HepG2 (cell line): Measurements from ENCODE around the gene TRPM1. TPM values are rescaled to one million over a fixed set of nuclear protein-coding genes. Genes with fewer than 3 reads are reported as not detected.

Source experiments
- ATAC-seq: fragments of 200-7000 bp; cut with Tn5 transposase; 3 replicates; pipeline ENCODE4 v1.9.1; 2020; ENCODE audit warnings: mild to moderate bottlenecking, moderate library complexity
- BruUV-seq: library from RNA; stranded (reverse); fragments of 400-500 nt; replicated peaks from 2 replicates; lab custom pipeline; 2021; lab: Mats Ljungman, UMichigan
- CTCF ChIA-PET: fragments of 300-600 bp; formaldehyde crosslinking; extraction: SDS; loops from one replicate; lab custom pipeline; 2021; ENCODE audit warnings: low total read pairs, inconsistent platforms, low intra/inter-chr PET ratio; lab: Yijun Ruan, JAX
- POLR2A ChIA-PET: fragments of 350-600 bp; sonication (Branson Sonifier 250); formaldehyde crosslinking; loops from one replicate; lab custom pipeline; 2020; ENCODE audit warnings: antibody characterized with exemption, inconsistent platforms; lab: Yijun Ruan, JAX
- DNase-seq: peaks from one replicate; pipeline ENCODE4 v3.0.0-alpha.2; 2015; ENCODE audit warnings: low spot score
- FAIRE-seq: peaks from 3 replicates; lab custom pipeline; 2011; peaks lifted over from hg19 to GRCh38; lab: Jason Lieb, UNC
- H2AFZ ChIP-seq: one replicate; pipeline ENCODE4 v1.6.1; 2011; ENCODE audit warnings: low read length, inconsistent platforms
- H3K27ac ChIP-seq: fragments of 300-600 bp; 3 replicates; pipeline ENCODE4 v1.8.0; 2011; ENCODE audit warnings: mixed run types, mild to moderate bottlenecking, mixed read lengths, low read length, inconsistent platforms; ENCODE audit not compliant: insufficient read depth; ENCODE audit errors: extremely low read length
- H3K27me3 ChIP-seq, 2 experiments: fragments of 200-600 bp in 1 of 2; 2 replicates in 1 of 2; 3 replicates in 1 of 2; pipeline versions ENCODE4 v1.6.0 to v1.8.0; 2011; ENCODE audit warnings: low read length in 2 of 2, mild to moderate bottlenecking in 2 of 2, moderate library complexity in 2 of 2, inconsistent platforms in 1 of 2; ENCODE audit not compliant: insufficient read depth in 2 of 2, control insufficient read depth in 1 of 2
- H3K36me3 ChIP-seq, 2 experiments: fragments of 200-600 bp in 1 of 2; replicated peaks in 1 of 2; 2 replicates in 1 of 2; 3 replicates in 1 of 2; pipeline versions ENCODE4 v1.5.1 to v1.8.0; 2011; ENCODE audit warnings: low read length in 2 of 2, inconsistent platforms in 1 of 2; ENCODE audit not compliant: insufficient read depth in 2 of 2, control insufficient read depth in 1 of 2
- H3K4me1 ChIP-seq: 2 replicates; pipeline ENCODE4 v1.5.1; 2012; ENCODE audit warnings: low read length, inconsistent platforms; ENCODE audit not compliant: insufficient read depth
- H3K4me2 ChIP-seq: 2 replicates; pipeline ENCODE4 v1.6.0; 2011; ENCODE audit warnings: low read depth, low read length, inconsistent platforms
- H3K4me3 ChIP-seq, 3 experiments: fragments of 200-600 bp in 1 of 3; sonication (generic), shearing (Covaris generic) in 1 of 3; replicated peaks in 1 of 3; 2 replicates each; pipeline ENCODE4 v1.5.1; 2011 to 2016; ENCODE audit warnings: low read length in 3 of 3, inconsistent platforms in 2 of 3, low read depth in 2 of 3, mild to moderate bottlenecking in 2 of 3, control low read depth in 1 of 3, mixed read lengths in 1 of 3; ENCODE audit not compliant: insufficient read depth in 1 of 3
- H3K79me2 ChIP-seq: one replicate; pipeline ENCODE4 v1.6.1; 2011; ENCODE audit warnings: low read length, inconsistent platforms; ENCODE audit not compliant: insufficient read depth
- H3K9ac ChIP-seq: 2 replicates; pipeline ENCODE4 v1.6.0; 2011; ENCODE audit warnings: mild to moderate bottlenecking, low read depth, low read length, inconsistent platforms; ENCODE audit not compliant: insufficient read depth
- H3K9me3 ChIP-seq: 2 replicates; pipeline ENCODE4 v1.5.1; 2012; ENCODE audit warnings: mild to moderate bottlenecking, low read length
- H4K20me1 ChIP-seq: 2 replicates; pipeline ENCODE4 v1.6.0; 2011; ENCODE audit warnings: inconsistent platforms, mild to moderate bottlenecking, low read length, moderate library complexity; ENCODE audit not compliant: insufficient read depth
- AGO2 ChIP-seq: fragments of 200-400 bp; formaldehyde crosslinking; optimal IDR thresholded peaks from 2 replicates; pipeline ENCODE3; 2017; ENCODE audit warnings: mild to moderate bottlenecking, low read depth, low read length, moderate library complexity
- DR1 ChIP-seq: sonication (generic); formaldehyde crosslinking; IDR thresholded peaks from 2 replicates; pipeline ENCODE4 v1.8.0; 2021; ENCODE audit warnings: mild to moderate bottlenecking, missing genetic modification reagents, inconsistent platforms
- HHEX ChIP-seq: IDR thresholded peaks from 2 replicates; pipeline ENCODE4 v1.6.1; 2016; ENCODE audit warnings: control low read depth
- KLF16 ChIP-seq, 2 experiments: sonication (generic) in 1 of 2; formaldehyde crosslinking in 1 of 2; IDR thresholded peaks; 2 replicates each; pipeline versions ENCODE4 v1.6.1 to v1.8.0; 2016 to 2023; ENCODE audit warnings: missing genetic modification reagents in 2 of 2, missing compliant biosample characterization in 1 of 2
- SMARCC2 ChIP-seq: fragments of 450-650 bp; IDR thresholded peaks from 2 replicates; pipeline ENCODE4 v1.6.1; 2017; ENCODE audit warnings: antibody characterized with exemption, mild to moderate bottlenecking
- SRSF4 ChIP-seq: fragments of 200-400 bp; formaldehyde crosslinking; IDR thresholded peaks from one replicate; pipeline ENCODE4 v1.6.1; 2018; ENCODE audit warnings: mild to moderate bottlenecking, low read depth, low read length, moderate library complexity; ENCODE audit not compliant: poor library complexity, severe bottlenecking
- STAG1 ChIP-seq: sonication (generic); formaldehyde crosslinking; IDR thresholded peaks from 2 replicates; pipeline ENCODE4 v1.4.0; 2020; ENCODE audit warnings: missing genetic modification reagents
- YEATS4 ChIP-seq: sonication (generic); formaldehyde crosslinking; IDR thresholded peaks from 2 replicates; pipeline ENCODE4 v1.4.0; 2020; ENCODE audit warnings: missing genetic modification reagents, borderline replicate concordance
- ZNF614 ChIP-seq: IDR thresholded peaks from 2 replicates; pipeline ENCODE4 v1.6.1; 2018; ENCODE audit warnings: missing biosample characterization, missing genetic modification reagents, inconsistent platforms, borderline replicate concordance
- ZNF773 ChIP-seq: sonication (generic); formaldehyde crosslinking; IDR thresholded peaks from 2 replicates; pipeline ENCODE4 v1.4.0; 2020; ENCODE audit warnings: missing genetic modification reagents, borderline replicate concordance
- ZNF790 ChIP-seq: sonication (generic); formaldehyde crosslinking; IDR thresholded peaks from 2 replicates; pipeline ENCODE4 v1.8.0; 2022; ENCODE audit warnings: missing genetic modification reagents, mild to moderate bottlenecking, borderline replicate concordance
- WGBS: methylation state at CpG from one replicate; pipeline ENCODE4 v1.1.6; 2017; ENCODE audit warnings: low lambda C conversion rate; 5-methylcytosine and 5-hydroxymethylcytosine counted together
- in situ Hi-C: cut with HindIII; loops from 2 replicates; pipeline ENCODE4 v1.10.0; 2017; ENCODE audit warnings: low pct_unique_long_range_greater_than_20kb; ENCODE audit not compliant: extremely low pct_ligation_motif_present
- intact Hi-C: fragments of 100-400 bp; cut with micrococcal nuclease; formaldehyde crosslinking; loops from one replicate; pipeline ENCODE4 v1.10.0; 2022; ENCODE audit not compliant: unreplicated experiment
- polyA plus RNA-seq, 8 experiments: library from polyadenylated mRNA; depleted of rRNA in 3 of 8; stranded (reverse) in 7 of 8; unstranded in 1 of 8; fragments of >200 nt; fragmentation: Illumina TruSeq in 4 of 8; extraction: Trizol in 4 of 8; gene quantifications; 2 replicates each; pipeline versions ENCODE4 v1.2.1 to v1.2.3, GENCODE V29; 2011 to 2016; ENCODE audit warnings: low read depth in 4 of 8, missing spikeins in 1 of 8, mixed read lengths in 1 of 8; ENCODE audit not compliant: insufficient read depth in 1 of 8
- total RNA-seq, 5 experiments: library from RNA; depleted of rRNA; stranded (reverse); fragments of >200 nt; fragmentation: Illumina TruSeq; extraction: Trizol; gene quantifications; 2 replicates each; pipeline ENCODE4 v1.2.3, GENCODE V29; 2016; ENCODE audit warnings: low read depth in 1 of 5
- TF ChIP-seq, protein P1 (sequence below): sonication (generic); formaldehyde crosslinking; IDR thresholded peaks from 2 replicates; pipeline ENCODE4 v1.4.0; 2020; ENCODE audit warnings: missing genetic modification reagents, borderline replicate concordance
- TF ChIP-seq, protein P2 (sequence below): sonication (generic); formaldehyde crosslinking; IDR thresholded peaks from 2 replicates; pipeline ENCODE4 v1.4.0; 2020; ENCODE audit warnings: missing genetic modification reagents
- TF ChIP-seq, protein P3 (sequence below): sonication (generic); formaldehyde crosslinking; IDR thresholded peaks from 2 replicates; pipeline ENCODE4 v1.4.0; 2020; ENCODE audit warnings: mild to moderate bottlenecking, missing genetic modification reagents
- TF ChIP-seq, protein P4 (sequence below): IDR thresholded peaks from 2 replicates; pipeline ENCODE4 v1.6.1; 2016

Gene TRPM1
- total and polyA plus RNA-seq, 2 of the 13 experiments (the other 11 are each of a cell fraction or from before 2014, with no cell fraction given), result not detected

DNA sequence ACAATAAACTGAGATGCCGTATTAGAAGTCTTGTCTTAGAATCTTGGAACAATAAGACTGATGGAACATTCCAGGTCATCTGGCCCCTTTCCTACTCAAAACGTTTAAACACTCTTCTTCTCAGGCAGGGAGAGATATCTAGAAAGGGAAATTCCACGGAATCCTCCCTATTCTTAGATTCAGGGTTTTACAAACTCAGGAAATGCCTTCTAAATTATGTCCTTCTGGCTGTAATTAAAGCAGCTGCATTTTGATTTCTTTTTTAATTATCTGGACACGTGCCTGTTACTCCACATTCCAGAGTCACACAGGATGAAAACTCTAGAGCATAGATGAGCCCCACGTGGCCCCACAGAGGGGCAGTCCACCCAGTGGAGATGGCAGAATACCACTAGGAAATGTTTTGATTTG lies 68.6 kb downstream of the TRPM1 start:
- Histone ChIP-seq H3K27me3 (no peaks in the 10 kb centered on the region; a peak in 1 of 5 replicates), H2AFZ (no peak overlapping the region), H3K79me2 (no peaks in the 10 kb centered on the region)
- POLR2A ChIA-PET, result no interaction called here
- no TSS peak for BruUV-seq
- TF ChIP-seq ZNF614 (no peak), YEATS4 (CRISPR knock-in tag) (no peak), ZNF773 (no peak), DR1 (CRISPR knock-in tag) (no peak), SRSF4 (no peak), KLF16 (CRISPR knock-in tag; IDR thresholded peaks at IDR 0.05) (no peak), STAG1 (CRISPR knock-in tag) (no peak), HHEX (CRISPR knock-in tag) (no peak), AGO2 (no peak), SMARCC2 (no peak), ZNF790 (CRISPR knock-in tag) (no peak)
- TF ChIP-seq, protein P1, sequence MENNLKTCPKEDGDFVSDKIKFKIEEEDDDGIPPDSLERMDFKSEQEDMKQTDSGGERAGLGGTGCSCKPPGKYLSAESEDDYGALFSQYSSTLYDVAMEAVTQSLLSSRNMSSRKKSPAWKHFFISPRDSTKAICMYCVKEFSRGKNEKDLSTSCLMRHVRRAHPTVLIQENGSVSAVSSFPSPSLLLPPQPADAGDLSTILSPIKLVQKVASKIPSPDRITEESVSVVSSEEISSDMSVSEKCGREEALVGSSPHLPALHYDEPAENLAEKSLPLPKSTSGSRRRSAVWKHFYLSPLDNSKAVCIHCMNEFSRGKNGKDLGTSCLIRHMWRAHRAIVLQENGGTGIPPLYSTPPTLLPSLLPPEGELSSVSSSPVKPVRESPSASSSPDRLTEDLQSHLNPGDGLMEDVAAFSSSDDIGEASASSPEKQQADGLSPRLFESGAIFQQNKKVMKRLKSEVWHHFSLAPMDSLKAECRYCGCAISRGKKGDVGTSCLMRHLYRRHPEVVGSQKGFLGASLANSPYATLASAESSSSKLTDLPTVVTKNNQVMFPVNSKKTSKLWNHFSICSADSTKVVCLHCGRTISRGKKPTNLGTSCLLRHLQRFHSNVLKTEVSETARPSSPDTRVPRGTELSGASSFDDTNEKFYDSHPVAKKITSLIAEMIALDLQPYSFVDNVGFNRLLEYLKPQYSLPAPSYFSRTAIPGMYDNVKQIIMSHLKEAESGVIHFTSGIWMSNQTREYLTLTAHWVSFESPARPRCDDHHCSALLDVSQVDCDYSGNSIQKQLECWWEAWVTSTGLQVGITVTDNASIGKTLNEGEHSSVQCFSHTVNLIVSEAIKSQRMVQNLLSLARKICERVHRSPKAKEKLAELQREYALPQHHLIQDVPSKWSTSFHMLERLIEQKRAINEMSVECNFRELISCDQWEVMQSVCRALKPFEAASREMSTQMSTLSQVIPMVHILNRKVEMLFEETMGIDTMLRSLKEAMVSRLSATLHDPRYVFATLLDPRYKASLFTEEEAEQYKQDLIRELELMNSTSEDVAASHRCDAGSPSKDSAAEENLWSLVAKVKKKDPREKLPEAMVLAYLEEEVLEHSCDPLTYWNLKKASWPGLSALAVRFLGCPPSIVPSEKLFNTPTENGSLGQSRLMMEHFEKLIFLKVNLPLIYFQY (CRISPR knock-in tag), result no peak
- TF ChIP-seq, protein P2, sequence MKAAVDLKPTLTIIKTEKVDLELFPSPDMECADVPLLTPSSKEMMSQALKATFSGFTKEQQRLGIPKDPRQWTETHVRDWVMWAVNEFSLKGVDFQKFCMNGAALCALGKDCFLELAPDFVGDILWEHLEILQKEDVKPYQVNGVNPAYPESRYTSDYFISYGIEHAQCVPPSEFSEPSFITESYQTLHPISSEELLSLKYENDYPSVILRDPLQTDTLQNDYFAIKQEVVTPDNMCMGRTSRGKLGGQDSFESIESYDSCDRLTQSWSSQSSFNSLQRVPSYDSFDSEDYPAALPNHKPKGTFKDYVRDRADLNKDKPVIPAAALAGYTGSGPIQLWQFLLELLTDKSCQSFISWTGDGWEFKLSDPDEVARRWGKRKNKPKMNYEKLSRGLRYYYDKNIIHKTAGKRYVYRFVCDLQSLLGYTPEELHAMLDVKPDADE (CRISPR knock-in tag), result no peak
- TF ChIP-seq, protein P3, sequence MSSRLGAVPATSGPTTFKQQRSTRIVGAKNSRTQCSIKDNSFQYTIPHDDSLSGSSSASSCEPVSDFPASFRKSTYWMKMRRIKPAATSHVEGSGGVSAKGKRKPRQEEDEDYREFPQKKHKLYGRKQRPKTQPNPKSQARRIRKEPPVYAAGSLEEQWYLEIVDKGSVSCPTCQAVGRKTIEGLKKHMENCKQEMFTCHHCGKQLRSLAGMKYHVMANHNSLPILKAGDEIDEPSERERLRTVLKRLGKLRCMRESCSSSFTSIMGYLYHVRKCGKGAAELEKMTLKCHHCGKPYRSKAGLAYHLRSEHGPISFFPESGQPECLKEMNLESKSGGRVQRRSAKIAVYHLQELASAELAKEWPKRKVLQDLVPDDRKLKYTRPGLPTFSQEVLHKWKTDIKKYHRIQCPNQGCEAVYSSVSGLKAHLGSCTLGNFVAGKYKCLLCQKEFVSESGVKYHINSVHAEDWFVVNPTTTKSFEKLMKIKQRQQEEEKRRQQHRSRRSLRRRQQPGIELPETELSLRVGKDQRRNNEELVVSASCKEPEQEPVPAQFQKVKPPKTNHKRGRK, result no peak
- TF ChIP-seq, protein P4, sequence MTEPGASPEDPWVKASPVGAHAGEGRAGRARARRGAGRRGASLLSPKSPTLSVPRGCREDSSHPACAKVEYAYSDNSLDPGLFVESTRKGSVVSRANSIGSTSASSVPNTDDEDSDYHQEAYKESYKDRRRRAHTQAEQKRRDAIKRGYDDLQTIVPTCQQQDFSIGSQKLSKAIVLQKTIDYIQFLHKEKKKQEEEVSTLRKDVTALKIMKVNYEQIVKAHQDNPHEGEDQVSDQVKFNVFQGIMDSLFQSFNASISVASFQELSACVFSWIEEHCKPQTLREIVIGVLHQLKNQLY (CRISPR knock-in tag), result no peak
- TF ChIP-seq, all 625 proteins: peak for 0
- H3K27ac ChIP-seq, result no peak overlapping the region
- intact Hi-C loops (no loop called here), in situ Hi-C loops (no loop called here)
- H4K20me1 ChIP-seq, result no peaks in the 10 kb centered on the region
- DNase-seq, result no peak
- no peak for ATAC-seq
- CTCF ChIA-PET, result no interaction called here
- WGBS, result 29% methylated on average over 5 of the region's 5 CpGs
- H3K4me1 ChIP-seq, result no peaks in the 10 kb centered on the region
- no peak overlapping the region for H3K4me2 ChIP-seq
- H3K9me3 ChIP-seq, result no peaks in the 10 kb centered on the region
- H3K4me3 ChIP-seq, result no peak overlapping the region
- H3K9ac ChIP-seq, result no peak overlapping the region
- H3K36me3 ChIP-seq, result no peaks in the 10 kb centered on the region
- no peak for FAIRE-seq
